ENCODE data around the gene FZD1.
A peak's percentile ranks its signal among the peaks of the same experiment; 100 is the strongest.

The FZD1 gene

GRCh38 chr7:91263384-91264045 lies 718 bp upstream of the FZD1 start:
- peak overlapping the region; percentile 62 for H3K4me3 ChIP-seq (ENCODE audit: low read length)
- no peak for TF ChIP-seq CTCF (IDR thresholded peaks at IDR 0.05; ENCODE audit: insufficient read depth, low read depth, low read length, missing control alignments)
- DNase-seq (ENCODE audit: low read depth): no peak

- no peak for TF ChIP-seq CTCF (IDR thresholded peaks at IDR 0.05; ENCODE audit: insufficient read depth, low read depth, low read length, missing control alignments)
- peak; percentile 85 for DNase-seq (ENCODE audit: low read depth)
Observed at GRCh38 chr7:91264924-91265681, 870 bp downstream of the FZD1 start.

GRCh38 chr7:91265693-91266066 lies 1.4 kb downstream of the FZD1 start:
- H3K4me3 ChIP-seq (ENCODE audit: low read length): peak overlapping the region; percentile 64
- TF ChIP-seq CTCF (IDR thresholded peaks at IDR 0.05; ENCODE audit: insufficient read depth, low read depth, low read length, missing control alignments): no peak
- peak; percentile 42 for DNase-seq (ENCODE audit: low read depth)

More at GRCh38 chr7:91264924-91265681, 870 bp downstream of the FZD1 start:
- H3K4me3 ChIP-seq (ENCODE audit: low read length): peak overlapping the region; percentile 64

- DNase-seq (ENCODE audit: low read depth): peak; percentile 17
- H3K4me3 ChIP-seq (ENCODE audit: low read length): peak overlapping the region; percentile 64
- TF ChIP-seq CTCF (IDR thresholded peaks at IDR 0.05; ENCODE audit: insufficient read depth, low read depth, low read length, missing control alignments): no peak
Observed at GRCh38 chr7:91266067-91266688, 1.9 kb downstream of the FZD1 start.

GRCh38 chr7:91266689-91267090 lies 2.5 kb downstream of the FZD1 start:
- peak overlapping the region; percentile 64 for H3K4me3 ChIP-seq (ENCODE audit: low read length)
- DNase-seq (ENCODE audit: low read depth): peak; percentile 12

More at GRCh38 chr7:91266689-91267090, 2.5 kb downstream of the FZD1 start:
- TF ChIP-seq CTCF (IDR thresholded peaks at IDR 0.05; ENCODE audit: insufficient read depth, low read depth, low read length, missing control alignments): no peak

Data from epithelial cell of esophagus (primary cell).